ENCODE measurements around the gene MARCKS. TPM values are rescaled to one million over a fixed set of nuclear protein-coding genes. Genes with fewer than 3 reads are reported as not detected.
A peak's percentile ranks its signal among the peaks of the same experiment; 100 is the strongest.
"Not testable (repeated sequence)": the region's sequence is repeated elsewhere in the genome, so short reads cannot be mapped to it uniquely, and the experiment has no call there.

MARCKS gene
- total RNA-seq, 1 experiment from 2014 or later: 168 TPM

GRCh38 chr6:113884011-113884410 lies 26.9 kb downstream of the MARCKS start:
- no peak for DNase-seq (ENCODE audit: low read depth)

GRCh38 chr6:113886512-113886911 lies 29.4 kb downstream of the MARCKS start:
- no peak for DNase-seq (ENCODE audit: low read depth)

- no peak for DNase-seq (ENCODE audit: low read depth)
These were observed 31.3 kb downstream of the MARCKS start for GRCh38 chr6:113888493-113888892.

GRCh38 chr6:113888956-113889630 lies 31.9 kb downstream of the MARCKS start:
- DNase-seq (ENCODE audit: low read depth): no peak

GRCh38 chr6:113893451-113893850 lies 36.3 kb downstream of the MARCKS start:
- DNase-seq (ENCODE audit: low read depth): no peak

- DNase-seq (ENCODE audit: low read depth): peak; percentile 68
These were observed 36.7 kb downstream of the MARCKS start for GRCh38 chr6:113893866-113894265.

- DNase-seq (ENCODE audit: low read depth): no peak
These were observed 37.8 kb downstream of the MARCKS start for GRCh38 chr6:113894712-113895674.

GRCh38 chr6:113901482-113901881 lies 44.3 kb downstream of the MARCKS start:
- DNase-seq (ENCODE audit: low read depth): no peak

- DNase-seq (ENCODE audit: low read depth): peak; percentile 15
These were observed 46.7 kb downstream of the MARCKS start for GRCh38 chr6:113903666-113904330.

GRCh38 chr6:113907102-113907815 lies 50.1 kb downstream of the MARCKS start:
- no peak for DNase-seq (ENCODE audit: low read depth)

GRCh38 chr6:113908801-113909200 lies 51.7 kb downstream of the MARCKS start:
- DNase-seq (ENCODE audit: low read depth): no peak

GRCh38 chr6:113909224-113909856 lies 52.2 kb downstream of the MARCKS start:
- DNase-seq (ENCODE audit: low read depth): peak; percentile 68

- not testable (repeated sequence) for DNase-seq (ENCODE audit: low read depth)
These were observed 53.1 kb downstream of the MARCKS start for GRCh38 chr6:113910285-113910684.

Other genes starting within 250 kb of the MARCKS start
- gene HDAC2, start 113.8 kb downstream of the MARCKS start, total RNA-seq (2014; rRNA removed; shearing (Covaris generic)): 69.3 and 88.2 TPM in 2 replicates

Data from RPMI7951 (cell line).